GM12878 (cell line): Measurements from ENCODE around the gene TRIM32. TPM values are rescaled to one million over a fixed set of nuclear protein-coding genes. Genes with fewer than 3 reads are reported as not detected.

Source experiments
- ASH2L ChIP-seq: fragments of 300-600, 200-600 bp; sonication (generic); IDR thresholded peaks from 2 replicates; pipeline ENCODE4 v1.6.1; 2017; ENCODE audit warnings: low read depth, mild to moderate bottlenecking, borderline replicate concordance
- ATF2 ChIP-seq: IDR thresholded peaks from 2 replicates; pipeline ENCODE4 v1.6.1; 2012; ENCODE audit warnings: low read length, inconsistent platforms
- CHD4 ChIP-seq: fragments of 200-600 bp; sonication (generic); IDR thresholded peaks from 2 replicates; pipeline ENCODE4 v1.6.1; 2016; ENCODE audit warnings: mild to moderate bottlenecking
- EP300 ChIP-seq, 2 experiments: fragments of 150-350 bp in 1 of 2; IDR thresholded peaks; 2 replicates each; pipeline ENCODE4 v1.6.1; 2011 to 2012; ENCODE audit warnings: low read depth in 2 of 2, low read length in 2 of 2, borderline replicate concordance in 1 of 2, improper control_type of control experiment in 1 of 2, inconsistent platforms in 1 of 2; ENCODE audit not compliant: control insufficient read depth in 1 of 2
- MYB ChIP-seq: fragments of 150-350 bp; IDR thresholded peaks from 2 replicates; pipeline ENCODE4 v1.6.1; 2014; ENCODE audit warnings: mild to moderate bottlenecking, low read depth, low read length, borderline replicate concordance
- RB1 ChIP-seq: fragments of 450-650 bp; formaldehyde crosslinking; IDR thresholded peaks from 2 replicates; pipeline ENCODE4 v1.6.1; 2017; ENCODE audit warnings: mild to moderate bottlenecking, borderline replicate concordance
- RFX5 ChIP-seq: IDR thresholded peaks from 2 replicates; pipeline ENCODE4 v1.6.1; 2011; ENCODE audit warnings: low read depth, low read length, improper control_type of control experiment
- SREBF1 ChIP-seq: IDR thresholded peaks from 2 replicates; pipeline ENCODE4 v1.6.1; 2012; ENCODE audit warnings: mild to moderate bottlenecking, low read length
- polyA plus RNA-seq, 11 experiments: library from polyadenylated mRNA; depleted of rRNA in 4 of 11; unstranded in 6 of 11; stranded (reverse) in 5 of 11; fragments of >200 nt; fragmentation: Nextera tagmentation in 4 of 11; fragmentation: Illumina TruSeq in 1 of 11; extraction: Ambion mirVana in 4 of 11; extraction: Trizol in 1 of 11; gene quantifications; 1 replicate in 1 of 11; 2 replicates in 10 of 11; pipeline versions ENCODE4 v1.2.1 to v1.2.3, GENCODE V29; 2011 to 2016; ENCODE audit warnings: inconsistent platforms in 2 of 11, missing spikeins in 2 of 11, low read depth in 1 of 11
- total RNA-seq, 4 experiments: library from RNA; depleted of rRNA in 3 of 4; stranded (reverse); fragments of >200 nt in 3 of 4; fragmentation: Illumina TruSeq in 1 of 4; extraction: Trizol in 1 of 4; gene quantifications; 2 replicates each; pipeline versions ENCODE4 v1.2.1 to v1.2.3, GENCODE V29; 2013 to 2021
- TF ChIP-seq, protein P1 (sequence below): fragments of 450-650 bp; conservative IDR thresholded peaks from 2 replicates; pipeline ENCODE4 v1.6.1; 2017; ENCODE audit warnings: mild to moderate bottlenecking, moderate library complexity
- TF ChIP-seq, protein P2 (sequence below): fragments of 450-650 bp; IDR thresholded peaks from 2 replicates; pipeline ENCODE4 v1.6.1; 2018; ENCODE audit warnings: borderline replicate concordance, mild to moderate bottlenecking; ENCODE audit not compliant: partially characterized antibody

The TRIM32 gene
- total and polyA plus RNA-seq, 10 of the 15 experiments (the other 5 are each of a cell fraction or from before 2014, with no cell fraction given) = 7.1 to 23.8 (median 12.2) TPM

DNA sequence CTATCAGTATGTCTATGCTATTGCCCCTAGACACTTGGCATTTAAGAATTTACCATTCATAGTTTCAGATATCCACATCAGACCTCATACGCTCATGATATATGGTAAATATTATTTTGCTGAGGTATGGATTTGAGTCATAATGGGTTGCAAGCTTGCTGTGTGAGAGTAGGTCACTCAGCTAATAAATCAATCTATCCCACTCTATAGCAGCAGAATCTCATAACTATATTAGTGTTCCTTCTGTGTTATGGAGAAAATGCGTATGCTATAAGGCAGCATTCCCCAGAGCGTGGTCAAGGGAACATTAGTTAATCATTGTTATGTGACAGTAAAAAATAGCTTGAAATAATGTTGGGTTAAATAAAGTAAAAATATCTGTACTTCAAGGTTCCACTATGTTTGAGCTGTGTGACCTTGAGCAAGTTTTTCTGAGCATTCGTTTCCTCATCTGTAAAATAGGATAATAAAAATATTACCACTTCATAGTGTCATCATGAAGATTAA lies 7.7 kb downstream of the TRIM32 start (continued):
- no peak for TF ChIP-seq SREBF1
- no peak for TF ChIP-seq ASH2L
- no peak for TF ChIP-seq RFX5
- no peak for TF ChIP-seq CHD4
- TF ChIP-seq ATF2 = no peak
- TF ChIP-seq, protein P1, sequence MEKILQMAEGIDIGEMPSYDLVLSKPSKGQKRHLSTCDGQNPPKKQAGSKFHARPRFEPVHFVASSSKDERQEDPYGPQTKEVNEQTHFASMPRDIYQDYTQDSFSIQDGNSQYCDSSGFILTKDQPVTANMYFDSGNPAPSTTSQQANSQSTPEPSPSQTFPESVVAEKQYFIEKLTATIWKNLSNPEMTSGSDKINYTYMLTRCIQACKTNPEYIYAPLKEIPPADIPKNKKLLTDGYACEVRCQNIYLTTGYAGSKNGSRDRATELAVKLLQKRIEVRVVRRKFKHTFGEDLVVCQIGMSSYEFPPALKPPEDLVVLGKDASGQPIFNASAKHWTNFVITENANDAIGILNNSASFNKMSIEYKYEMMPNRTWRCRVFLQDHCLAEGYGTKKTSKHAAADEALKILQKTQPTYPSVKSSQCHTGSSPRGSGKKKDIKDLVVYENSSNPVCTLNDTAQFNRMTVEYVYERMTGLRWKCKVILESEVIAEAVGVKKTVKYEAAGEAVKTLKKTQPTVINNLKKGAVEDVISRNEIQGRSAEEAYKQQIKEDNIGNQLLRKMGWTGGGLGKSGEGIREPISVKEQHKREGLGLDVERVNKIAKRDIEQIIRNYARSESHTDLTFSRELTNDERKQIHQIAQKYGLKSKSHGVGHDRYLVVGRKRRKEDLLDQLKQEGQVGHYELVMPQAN = no peak
- no peak for TF ChIP-seq RB1
- TF ChIP-seq, protein P2, sequence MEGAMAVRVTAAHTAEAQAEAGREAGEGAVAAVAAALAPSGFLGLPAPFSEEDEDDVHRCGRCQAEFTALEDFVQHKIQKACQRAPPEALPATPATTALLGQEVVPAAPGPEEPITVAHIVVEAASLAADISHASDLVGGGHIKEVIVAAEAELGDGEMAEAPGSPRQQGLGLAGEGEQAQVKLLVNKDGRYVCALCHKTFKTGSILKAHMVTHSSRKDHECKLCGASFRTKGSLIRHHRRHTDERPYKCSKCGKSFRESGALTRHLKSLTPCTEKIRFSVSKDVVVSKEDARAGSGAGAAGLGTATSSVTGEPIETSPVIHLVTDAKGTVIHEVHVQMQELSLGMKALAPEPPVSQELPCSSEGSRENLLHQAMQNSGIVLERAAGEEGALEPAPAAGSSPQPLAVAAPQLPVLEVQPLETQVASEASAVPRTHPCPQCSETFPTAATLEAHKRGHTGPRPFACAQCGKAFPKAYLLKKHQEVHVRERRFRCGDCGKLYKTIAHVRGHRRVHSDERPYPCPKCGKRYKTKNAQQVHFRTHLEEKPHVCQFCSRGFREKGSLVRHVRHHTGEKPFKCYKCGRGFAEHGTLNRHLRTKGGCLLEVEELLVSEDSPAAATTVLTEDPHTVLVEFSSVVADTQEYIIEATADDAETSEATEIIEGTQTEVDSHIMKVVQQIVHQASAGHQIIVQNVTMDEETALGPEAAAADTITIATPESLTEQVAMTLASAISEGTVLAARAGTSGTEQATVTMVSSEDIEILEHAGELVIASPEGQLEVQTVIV = no peak
- TF ChIP-seq EP300 (IDR thresholded peaks at IDR 0.05; ENCODE audit: borderline replicate concordance in 1 of 2, control insufficient read depth in 1 of 2, low read depth in 2 of 2, low read length in 2 of 2) = no peak
- no peak for TF ChIP-seq MYB
- TF ChIP-seq, all 136 proteins: peak for 0
